HG02938 (cell line): ENCODE measurements around the gene DHCR7.

Source experiments
- ATAC-seq: cut with Tn5 transposase; IDR thresholded peaks from one replicate; pipeline ENCODE4 v1.9.1; 2021; ENCODE audit warnings: mild to moderate bottlenecking, moderate library complexity; ENCODE audit not compliant: unreplicated experiment

Gene DHCR7

DNA sequence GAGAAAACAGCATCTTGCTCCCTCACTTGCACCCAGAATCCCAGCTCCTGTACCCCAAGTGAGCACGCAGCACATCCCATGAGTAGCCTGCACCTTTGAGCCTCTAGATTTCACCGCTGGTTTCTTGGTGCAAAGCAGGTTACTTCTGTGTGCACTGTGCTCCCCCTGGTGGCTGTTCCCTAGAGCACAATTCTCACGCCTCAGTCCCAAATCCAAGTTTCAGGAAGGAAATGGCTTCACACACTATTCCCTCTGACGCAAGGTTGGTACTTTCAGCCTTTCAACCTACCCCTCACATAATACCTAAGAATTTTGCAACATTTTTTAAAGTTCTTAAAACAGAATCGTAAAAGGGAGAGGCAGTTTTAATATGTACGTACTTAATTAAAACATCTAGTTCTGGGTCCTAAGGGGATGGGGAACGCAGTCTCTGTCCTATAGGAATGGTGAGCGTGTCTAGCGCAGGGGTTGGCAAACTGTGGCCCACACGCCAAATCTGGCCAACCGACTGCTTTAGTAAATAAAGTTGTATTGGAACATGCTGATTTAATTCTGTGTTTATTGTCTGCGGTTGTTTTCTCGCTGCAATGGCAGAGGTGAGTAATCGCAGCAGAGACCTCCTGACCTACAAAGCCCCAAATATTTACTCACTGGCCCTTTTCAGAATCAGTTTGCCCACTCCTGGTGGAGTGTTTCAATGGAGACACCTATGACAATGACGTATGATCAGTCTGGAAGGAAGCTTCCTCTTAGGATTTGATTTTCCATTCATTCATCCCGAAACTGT is 27.5 kb downstream of the DHCR7 start:
- ATAC-seq = no peak

DNA sequence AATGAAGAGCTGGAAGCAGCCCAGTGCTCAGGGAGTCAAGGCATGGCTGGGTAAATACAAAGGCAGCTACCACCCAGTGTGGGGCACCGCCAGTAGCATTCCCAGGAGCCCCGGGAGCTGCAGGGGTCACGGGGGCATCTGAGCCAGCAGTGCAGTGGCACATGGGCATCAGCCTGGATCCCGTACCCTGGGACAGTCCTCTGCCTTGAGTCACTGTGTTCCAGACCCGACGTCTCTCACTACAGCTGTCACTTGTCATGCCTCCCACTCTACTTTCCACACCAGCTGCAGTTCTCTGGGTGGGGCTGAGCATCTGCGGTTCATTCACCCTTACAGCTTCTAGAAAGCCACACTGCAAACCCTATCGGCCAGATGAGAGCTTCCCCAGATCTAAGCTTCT is 29.6 kb downstream of the DHCR7 start:
- ATAC-seq = peak; percentile 58

- no peak for ATAC-seq
Measured at GRCh38 chr11:71414645-71415044, 33.5 kb downstream of the DHCR7 start.

DNA sequence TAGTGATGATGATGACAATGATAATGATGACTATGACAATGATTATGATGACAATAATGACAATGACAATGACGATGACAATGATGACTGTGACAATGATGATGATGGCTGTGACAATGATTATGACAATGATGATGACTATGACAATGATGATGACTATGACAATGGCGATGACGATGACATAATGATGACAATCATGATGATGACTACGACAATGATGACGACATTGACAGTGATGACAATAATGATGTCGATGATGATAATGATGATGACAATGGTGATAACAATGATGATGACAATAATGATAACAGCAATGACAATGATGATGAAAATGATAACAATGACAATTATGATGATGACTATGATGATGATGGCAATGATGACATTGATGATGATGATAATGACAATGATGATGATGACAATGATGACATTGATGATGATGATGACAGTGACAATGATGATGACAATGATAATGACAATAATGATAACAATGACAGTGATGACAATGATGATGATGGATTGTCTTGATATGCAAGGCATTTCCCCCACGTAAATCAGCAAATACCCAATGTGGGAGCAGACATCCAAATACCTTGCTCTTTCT is 37.7 kb downstream of the DHCR7 start:
- ATAC-seq = no peak

- no peak for ATAC-seq
Measured at GRCh38 chr11:71408826-71409225, 39.4 kb downstream of the DHCR7 start.

- ATAC-seq = no peak
Measured at GRCh38 chr11:71407356-71407755, 40.8 kb downstream of the DHCR7 start.

DNA sequence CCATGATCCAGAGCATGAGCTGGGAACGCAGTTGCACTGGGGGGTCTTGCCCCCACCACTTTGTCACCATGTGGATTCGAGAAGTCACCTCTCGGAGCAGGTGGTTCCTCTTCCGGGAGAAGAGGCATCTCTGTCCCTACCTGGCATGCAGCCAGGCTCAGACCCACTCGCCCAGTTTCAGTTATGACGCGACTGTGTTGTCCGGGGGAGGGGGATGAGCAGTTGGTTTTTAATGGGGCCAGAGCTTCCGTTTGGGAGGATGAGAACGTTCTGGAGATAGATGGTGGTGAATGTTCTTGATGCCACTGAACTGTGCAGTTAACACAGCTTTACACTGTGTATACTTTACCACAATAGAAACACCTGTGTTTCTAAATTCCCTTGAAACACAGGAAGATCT is 41.5 kb downstream of the DHCR7 start:
- ATAC-seq = no peak

- no peak for ATAC-seq
Measured at GRCh38 chr11:71404209-71404608, 44.0 kb downstream of the DHCR7 start.

DNA sequence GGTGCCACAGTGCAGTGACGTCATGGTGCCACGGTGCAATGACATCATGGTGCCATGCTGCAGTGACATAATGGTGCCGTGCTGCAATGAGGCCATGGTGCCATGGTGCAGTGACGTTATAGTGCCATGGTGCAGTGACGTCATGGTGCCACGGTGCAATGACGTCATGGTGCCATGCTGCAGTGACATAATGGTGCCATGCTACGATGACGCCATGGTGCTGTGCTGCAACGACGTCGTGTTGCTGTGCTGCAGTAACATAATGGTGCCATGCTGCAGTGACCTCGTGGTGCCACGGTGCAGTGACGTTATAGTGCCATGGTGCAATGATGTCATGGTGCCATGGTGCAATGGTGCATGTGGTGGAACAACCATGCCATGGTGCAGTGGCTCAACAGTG is 45.3 kb downstream of the DHCR7 start:
- no peak for ATAC-seq

- ATAC-seq = no peak
Measured at GRCh38 chr11:71400216-71400615, 48.0 kb downstream of the DHCR7 start.

DNA sequence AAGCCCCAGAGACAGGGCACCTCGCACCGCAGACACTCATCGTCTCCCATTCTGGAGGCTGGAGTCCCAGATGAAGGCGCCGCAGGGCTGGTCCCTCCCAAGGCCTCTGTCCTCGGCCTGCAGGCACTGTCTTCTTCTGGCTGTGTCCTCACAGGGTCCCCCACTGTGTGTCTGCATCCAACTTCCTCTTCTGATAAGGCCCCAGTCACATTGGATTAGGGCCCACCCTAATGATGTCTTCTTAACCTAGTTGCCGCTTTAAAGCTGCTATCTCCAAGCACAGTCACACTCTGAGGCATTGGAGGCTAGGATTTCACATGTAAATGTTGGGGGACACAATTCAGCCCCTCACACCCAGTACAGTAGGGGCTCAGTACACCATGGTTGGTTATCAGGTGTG is 48.9 kb downstream of the DHCR7 start:
- no peak for ATAC-seq

DNA sequence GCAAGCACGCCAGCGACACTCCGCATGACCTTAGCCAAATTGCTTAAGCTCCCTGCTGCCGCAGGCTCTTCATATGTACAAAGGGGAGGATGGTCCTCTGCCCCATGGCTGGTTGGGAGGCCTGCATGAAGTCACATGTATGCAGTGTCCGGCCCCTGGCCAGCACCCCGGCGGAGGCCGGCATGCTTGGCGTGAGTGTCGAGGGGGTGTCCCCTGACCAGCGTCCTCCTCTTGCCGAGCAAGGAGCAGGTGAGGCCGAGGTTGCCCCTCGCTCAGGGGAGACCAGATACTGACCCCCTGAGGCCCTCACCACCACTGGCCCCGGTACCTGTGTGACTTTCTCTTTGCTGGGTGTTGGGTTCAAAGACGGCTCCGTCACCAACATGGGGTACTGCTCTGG is 50.2 kb downstream of the DHCR7 start:
- ATAC-seq = no peak

GRCh38 chr11:71397331-71397860 is 50.8 kb downstream of the DHCR7 start:
- ATAC-seq = no peak

DNA sequence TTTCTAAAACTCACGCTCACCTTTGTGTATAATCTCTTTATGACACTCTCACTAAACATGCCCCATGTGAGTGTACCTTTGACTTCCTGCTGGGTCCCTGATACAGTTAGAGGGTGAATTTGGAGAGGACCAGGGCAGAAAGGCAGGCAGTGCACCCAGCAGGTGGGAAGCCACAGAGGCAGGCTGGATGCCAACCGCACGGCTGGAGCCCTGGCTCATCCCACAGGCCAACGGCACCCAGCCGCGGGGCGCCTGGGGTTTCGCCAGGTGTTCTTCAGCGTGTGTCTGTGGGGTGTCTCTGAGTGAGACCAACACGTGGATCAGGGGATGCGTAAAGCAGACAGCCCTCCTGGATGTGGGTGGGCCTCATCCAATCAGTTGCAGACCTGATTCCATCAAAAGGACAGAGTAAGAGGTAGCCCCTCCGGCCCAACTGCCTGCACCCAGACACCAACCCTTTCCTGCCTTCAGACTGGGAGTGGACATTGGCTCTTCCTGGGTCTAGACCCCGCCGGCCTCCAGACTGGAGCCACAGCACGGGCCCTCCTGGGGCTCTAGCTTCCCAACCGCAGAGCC is 51.6 kb downstream of the DHCR7 start:
- no peak for ATAC-seq

- ATAC-seq = no peak
Measured at GRCh38 chr11:71395774-71396173, 52.4 kb downstream of the DHCR7 start.

DNA sequence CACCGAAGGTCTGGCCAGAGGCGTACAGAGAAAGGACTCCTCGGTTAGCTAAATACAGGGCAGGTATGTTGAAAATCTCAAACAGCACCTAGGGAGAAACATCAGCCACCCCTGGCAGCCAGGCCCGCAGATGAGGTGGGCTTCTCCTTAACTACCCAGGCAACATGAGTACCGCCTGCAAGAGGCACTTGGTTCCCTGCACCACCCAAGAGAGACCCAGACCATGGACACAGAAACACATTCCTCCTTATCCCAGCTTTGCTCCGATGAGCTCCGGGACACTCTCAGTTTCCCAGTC is 53.0 kb downstream of the DHCR7 start:
- ATAC-seq = no peak

- no peak for ATAC-seq
Measured at GRCh38 chr11:71393283-71393682, 54.9 kb downstream of the DHCR7 start.

DNA sequence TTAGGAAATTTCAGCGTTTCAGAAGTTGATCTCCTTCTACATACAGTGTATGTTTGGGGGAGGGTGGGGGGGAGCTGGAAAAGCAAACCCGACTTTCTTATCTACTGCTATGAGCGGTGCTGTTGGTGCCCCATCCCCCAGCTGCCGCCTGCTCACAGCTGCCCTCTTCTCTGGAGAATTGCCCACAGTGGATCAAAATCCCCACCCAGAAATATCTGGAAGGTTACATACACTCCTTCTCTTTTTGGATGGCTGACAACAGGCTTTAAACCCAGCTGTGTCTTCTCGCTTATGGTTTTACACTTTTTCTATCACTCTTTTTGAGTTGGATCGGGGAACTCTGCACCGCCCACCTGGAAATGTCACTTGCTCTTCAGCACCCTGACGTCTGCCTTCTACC is 56.4 kb downstream of the DHCR7 start:
- ATAC-seq = no peak

GRCh38 chr11:71391352-71391751 is 56.8 kb downstream of the DHCR7 start:
- no peak for ATAC-seq

DNA sequence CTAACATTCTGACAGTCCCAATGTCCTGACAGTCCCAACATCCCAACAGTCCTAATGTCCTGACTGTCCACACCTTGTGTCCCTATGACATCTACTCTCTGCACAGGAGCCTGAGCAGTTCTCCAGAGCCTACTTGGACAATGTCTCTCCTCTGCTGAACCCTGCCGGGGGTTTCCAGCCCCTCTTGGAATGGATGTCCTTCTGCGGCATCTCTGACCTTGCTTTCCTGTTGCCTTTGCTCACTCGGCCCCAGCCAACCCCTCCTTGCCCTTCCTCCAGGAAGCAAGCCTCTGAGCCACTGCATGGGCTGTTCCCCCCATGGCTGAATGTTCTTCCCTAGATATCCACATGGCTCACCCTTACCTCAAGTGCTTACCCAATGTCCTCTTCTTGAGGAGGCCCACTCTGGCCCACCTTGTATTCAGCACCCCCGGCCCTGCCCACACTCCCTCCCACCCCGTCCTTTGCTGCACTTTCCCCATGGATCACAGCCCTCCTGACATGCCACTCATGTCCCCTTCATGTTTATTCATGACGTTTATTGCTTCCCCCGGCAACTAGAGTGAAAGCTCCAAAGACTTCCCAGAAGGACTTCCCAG is 59.5 kb downstream of the DHCR7 start:
- no peak for ATAC-seq

- no peak for ATAC-seq
Measured at GRCh38 chr11:71387784-71388636, 60.2 kb downstream of the DHCR7 start.
